Measurements from ENCODE around the gene CTTN. TPM values are rescaled to one million over a fixed set of nuclear protein-coding genes. Genes with fewer than 3 reads are reported as not detected.
"Not testable (repeated sequence)": the region's sequence is repeated elsewhere in the genome, so short reads cannot be mapped to it uniquely, and the experiment has no call there.

The CTTN gene
- total RNA-seq, 3 donors from 2014 or later: 223 to 314 (median 280) TPM

DNA sequence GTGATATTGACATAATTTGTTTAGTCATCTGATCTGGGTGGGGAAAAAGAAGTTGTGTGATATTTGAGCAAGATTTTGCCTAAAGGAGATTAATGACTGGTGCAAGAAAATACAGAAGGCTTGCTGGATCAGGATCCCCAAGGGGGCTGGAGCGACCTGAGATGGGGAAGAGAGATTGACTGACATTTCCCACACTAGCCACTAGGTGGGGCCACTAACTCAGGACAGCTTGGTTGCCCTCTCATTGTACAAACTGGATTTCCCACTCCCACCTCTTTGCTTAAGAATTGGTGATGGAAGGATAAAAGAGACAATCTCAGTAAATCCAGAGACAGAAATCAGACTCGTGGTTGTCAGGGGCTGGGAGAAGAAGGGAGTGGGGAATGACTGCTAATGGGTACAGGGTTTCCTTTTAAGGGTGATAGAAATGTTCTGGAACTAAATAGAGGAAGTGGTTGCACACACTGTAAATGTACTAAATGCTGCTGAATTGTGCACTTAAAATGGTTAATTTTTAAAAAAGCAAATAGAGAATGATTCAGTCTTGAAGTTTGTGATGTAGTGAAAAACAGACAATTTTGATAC is 50.7 kb downstream of the CTTN start:
- TF ChIP-seq, protein P1, sequence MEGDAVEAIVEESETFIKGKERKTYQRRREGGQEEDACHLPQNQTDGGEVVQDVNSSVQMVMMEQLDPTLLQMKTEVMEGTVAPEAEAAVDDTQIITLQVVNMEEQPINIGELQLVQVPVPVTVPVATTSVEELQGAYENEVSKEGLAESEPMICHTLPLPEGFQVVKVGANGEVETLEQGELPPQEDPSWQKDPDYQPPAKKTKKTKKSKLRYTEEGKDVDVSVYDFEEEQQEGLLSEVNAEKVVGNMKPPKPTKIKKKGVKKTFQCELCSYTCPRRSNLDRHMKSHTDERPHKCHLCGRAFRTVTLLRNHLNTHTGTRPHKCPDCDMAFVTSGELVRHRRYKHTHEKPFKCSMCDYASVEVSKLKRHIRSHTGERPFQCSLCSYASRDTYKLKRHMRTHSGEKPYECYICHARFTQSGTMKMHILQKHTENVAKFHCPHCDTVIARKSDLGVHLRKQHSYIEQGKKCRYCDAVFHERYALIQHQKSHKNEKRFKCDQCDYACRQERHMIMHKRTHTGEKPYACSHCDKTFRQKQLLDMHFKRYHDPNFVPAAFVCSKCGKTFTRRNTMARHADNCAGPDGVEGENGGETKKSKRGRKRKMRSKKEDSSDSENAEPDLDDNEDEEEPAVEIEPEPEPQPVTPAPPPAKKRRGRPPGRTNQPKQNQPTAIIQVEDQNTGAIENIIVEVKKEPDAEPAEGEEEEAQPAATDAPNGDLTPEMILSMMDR (IDR thresholded peaks at IDR 0.05): no peak
- no peak for ATAC-seq

DNA sequence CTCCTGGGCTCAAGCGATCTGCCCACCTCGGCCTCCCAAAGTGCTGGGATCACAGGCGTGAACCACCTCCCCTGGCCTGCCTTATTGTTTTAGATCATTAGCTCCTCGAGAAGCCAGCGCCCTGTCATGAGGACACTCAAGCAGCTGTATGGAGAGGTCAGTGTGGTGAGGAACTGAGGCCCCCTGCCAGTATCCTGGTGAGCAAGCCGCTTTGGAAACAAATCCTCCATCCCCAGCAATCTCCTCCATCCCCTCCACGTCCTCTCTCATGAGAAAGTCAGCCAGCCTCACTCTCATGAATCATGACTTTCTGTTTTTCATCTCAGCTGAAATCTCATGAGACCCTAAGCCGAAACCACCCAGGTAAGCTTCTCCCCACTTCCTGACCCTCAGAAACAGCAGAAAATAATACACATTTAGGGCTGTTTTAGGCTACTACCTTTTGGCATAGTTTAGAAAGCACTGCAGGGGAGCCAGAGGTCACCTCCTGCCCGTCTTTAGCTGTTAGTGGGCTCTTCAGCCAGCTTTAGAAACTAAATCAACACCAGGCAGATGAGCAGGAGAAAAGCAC is 56.0 kb downstream of the CTTN start:
- intact Hi-C loops (cut with DNase I, micrococcal nuclease): no loop called here
- TF ChIP-seq, protein P1 (IDR thresholded peaks at IDR 0.05): no peak
- Histone ChIP-seq H3K4me3 (no peak overlapping the region), H3K4me1 (ENCODE audit: low read depth) (no peaks in the 10 kb centered on the region), H3K9me3 (peaks cover 10% of the 10 kb centered on the region), H3K36me3 (ENCODE audit: low read depth) (no peaks in the 10 kb centered on the region)
- no peak for ATAC-seq
- DNase-seq: no peak

More for the DNA sequence above, 50.7 kb downstream of the CTTN start:
- DNase-seq: no peak
- H3K36me3 ChIP-seq (ENCODE audit: low read depth): no peaks in the 10 kb centered on the region
- H3K9me3 ChIP-seq: peaks cover 21% of the 10 kb centered on the region
- intact Hi-C loops (cut with DNase I, micrococcal nuclease): no loop called here
- no peak overlapping the region for H3K4me3 ChIP-seq
- no peaks in the 10 kb centered on the region for H3K4me1 ChIP-seq (ENCODE audit: low read depth)

DNA sequence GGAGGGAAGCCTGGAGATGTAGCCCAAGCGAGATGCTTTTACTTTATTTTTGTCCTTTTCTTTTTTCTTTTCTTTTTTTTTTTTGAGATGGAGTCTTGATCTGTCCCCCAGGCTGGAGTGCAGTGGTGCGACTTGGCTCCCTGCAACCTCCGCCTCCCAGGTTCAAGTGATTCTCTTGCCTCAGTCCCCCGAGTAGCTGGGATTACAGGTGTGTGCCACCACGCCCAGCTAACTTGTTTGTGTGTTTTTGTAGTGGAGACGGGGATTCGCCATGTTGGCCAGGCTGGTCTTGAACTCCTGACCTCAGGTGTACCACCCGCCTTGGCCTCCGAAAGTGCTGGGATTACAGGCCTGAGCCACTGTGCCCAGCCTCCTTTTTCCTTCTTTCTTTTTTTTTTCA is 56.5 kb downstream of the CTTN start:
- not testable (repeated sequence) for ATAC-seq

DNA sequence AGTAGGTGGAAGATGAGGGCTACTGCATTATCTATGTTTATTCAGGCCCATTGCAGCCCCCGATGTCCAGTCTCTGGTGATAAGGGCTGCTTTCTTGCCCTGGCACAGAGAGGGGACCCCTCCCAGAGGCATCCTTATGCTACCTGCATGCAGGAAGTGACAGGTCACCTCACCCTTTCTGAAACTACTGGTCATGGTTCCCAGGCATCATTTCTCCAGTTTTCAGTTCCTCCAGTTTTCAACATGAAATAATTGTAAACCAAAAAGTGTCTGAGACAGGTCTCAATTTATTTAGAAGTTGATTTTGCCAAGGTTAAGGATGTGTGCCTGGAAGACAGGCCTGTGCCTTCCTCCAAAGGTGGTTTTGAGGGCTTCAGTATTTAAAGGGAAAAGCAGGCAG is 57.0 kb downstream of the CTTN start:
- Histone ChIP-seq H3K9me3 (peaks cover 3% of the 10 kb centered on the region), H3K36me3 (ENCODE audit: low read depth) (no peaks in the 10 kb centered on the region), H3K4me1 (ENCODE audit: low read depth) (no peaks in the 10 kb centered on the region), H3K4me3 (no peak overlapping the region)
- TF ChIP-seq, protein P1 (IDR thresholded peaks at IDR 0.05): no peak
- intact Hi-C loops (cut with DNase I, micrococcal nuclease): no loop called here
- ATAC-seq (no peak), DNase-seq (no peak)

More for the DNA sequence above, 56.5 kb downstream of the CTTN start:
- H3K4me3 ChIP-seq; H3K36me3 ChIP-seq (ENCODE audit: low read depth); H3K4me1 ChIP-seq (ENCODE audit: low read depth); DNase-seq; H3K9me3 ChIP-seq; intact Hi-C loops (cut with DNase I, micrococcal nuclease): not testable (repeated sequence)

DNA sequence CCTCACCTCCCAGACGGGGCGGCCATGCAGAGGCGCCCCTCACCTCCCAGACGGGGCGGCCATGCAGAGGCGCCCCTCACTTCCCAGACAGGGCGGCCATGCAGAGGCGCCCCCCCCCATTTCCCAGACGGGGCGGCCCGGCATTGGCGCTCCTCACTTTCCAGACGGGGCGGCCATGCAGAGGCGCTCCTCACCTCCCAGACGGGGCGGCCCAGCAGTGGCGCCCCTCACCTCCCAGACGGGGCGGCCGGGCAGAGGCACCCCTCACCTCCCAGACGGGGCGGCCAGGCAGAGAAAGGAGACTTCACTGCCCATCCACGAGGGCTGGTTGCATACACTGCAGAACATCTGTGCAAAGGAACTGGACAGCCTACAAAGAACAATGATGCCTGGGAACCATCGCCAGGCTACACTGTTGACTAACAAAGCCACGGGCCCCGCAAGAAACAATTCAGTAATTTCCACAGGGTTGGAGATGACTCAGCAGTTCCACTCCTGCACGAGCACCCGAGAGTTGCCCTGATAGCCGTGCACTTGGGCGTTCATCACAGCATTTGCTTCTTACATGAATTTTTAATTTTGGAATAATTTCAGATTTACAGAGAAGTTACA is 58.7 kb downstream of the CTTN start:
- ATAC-seq: no peak
- intact Hi-C loops (cut with DNase I, micrococcal nuclease): no loop called here
- no peaks in the 10 kb centered on the region for H3K9me3 ChIP-seq
- no peak overlapping the region for H3K4me3 ChIP-seq
- H3K36me3 ChIP-seq (ENCODE audit: low read depth): no peaks in the 10 kb centered on the region
- H3K4me1 ChIP-seq (ENCODE audit: low read depth): no peaks in the 10 kb centered on the region
- TF ChIP-seq, protein P1 (IDR thresholded peaks at IDR 0.05): no peak
- no peak for DNase-seq

DNA sequence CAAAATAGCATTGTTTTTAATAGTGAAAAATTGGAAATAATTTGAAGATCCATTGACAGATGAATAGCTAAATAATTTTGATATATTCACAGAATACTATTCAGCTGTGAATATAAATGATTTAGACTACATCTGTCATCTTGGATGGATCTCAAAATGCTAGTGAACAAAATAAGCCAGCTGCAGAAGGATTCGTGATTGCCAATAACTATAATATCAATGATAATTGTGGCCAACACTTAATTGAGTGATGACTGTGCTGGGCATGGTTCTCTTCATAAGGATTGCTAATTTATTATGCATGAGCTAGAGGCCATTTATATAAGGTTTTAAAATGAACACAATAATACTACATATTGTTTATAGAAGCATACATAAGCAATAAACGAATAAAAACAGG is 60.4 kb downstream of the CTTN start:
- Histone ChIP-seq H3K4me1 (ENCODE audit: low read depth) (no peaks in the 10 kb centered on the region), H3K9me3 (no peaks in the 10 kb centered on the region), H3K4me3 (no peak overlapping the region), H3K36me3 (ENCODE audit: low read depth) (no peaks in the 10 kb centered on the region)
- intact Hi-C loops (cut with DNase I, micrococcal nuclease): no loop called here
- TF ChIP-seq, protein P1 (IDR thresholded peaks at IDR 0.05): no peak
- no peak for DNase-seq
- ATAC-seq: no peak

All from mucosa of descending colon (tissue), 3 donors.